Testis (tissue), 2 donors: Measurements from ENCODE around the gene GNL1.

Source experiments
- POLR2A ChIP-seq: fragments of 450-650 bp; IDR thresholded peaks from one replicate; pipeline ENCODE4 v1.6.1; 2017; ENCODE audit warnings: antibody characterized with exemption, mild to moderate bottlenecking, moderate library complexity
- TF ChIP-seq, protein P1 (sequence below), 3 experiments: fragments of 450-650 bp in 2 of 3; fragments of 200-600 bp in 1 of 3; sonication (generic) in 1 of 3; IDR thresholded peaks; one replicate each; pipeline ENCODE4 v1.5.1; 2016 to 2019; ENCODE audit warnings: antibody characterized with exemption in 3 of 3, mild to moderate bottlenecking in 2 of 3, moderate library complexity in 1 of 3

- TF ChIP-seq, protein P1, sequence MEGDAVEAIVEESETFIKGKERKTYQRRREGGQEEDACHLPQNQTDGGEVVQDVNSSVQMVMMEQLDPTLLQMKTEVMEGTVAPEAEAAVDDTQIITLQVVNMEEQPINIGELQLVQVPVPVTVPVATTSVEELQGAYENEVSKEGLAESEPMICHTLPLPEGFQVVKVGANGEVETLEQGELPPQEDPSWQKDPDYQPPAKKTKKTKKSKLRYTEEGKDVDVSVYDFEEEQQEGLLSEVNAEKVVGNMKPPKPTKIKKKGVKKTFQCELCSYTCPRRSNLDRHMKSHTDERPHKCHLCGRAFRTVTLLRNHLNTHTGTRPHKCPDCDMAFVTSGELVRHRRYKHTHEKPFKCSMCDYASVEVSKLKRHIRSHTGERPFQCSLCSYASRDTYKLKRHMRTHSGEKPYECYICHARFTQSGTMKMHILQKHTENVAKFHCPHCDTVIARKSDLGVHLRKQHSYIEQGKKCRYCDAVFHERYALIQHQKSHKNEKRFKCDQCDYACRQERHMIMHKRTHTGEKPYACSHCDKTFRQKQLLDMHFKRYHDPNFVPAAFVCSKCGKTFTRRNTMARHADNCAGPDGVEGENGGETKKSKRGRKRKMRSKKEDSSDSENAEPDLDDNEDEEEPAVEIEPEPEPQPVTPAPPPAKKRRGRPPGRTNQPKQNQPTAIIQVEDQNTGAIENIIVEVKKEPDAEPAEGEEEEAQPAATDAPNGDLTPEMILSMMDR (IDR thresholded peaks at IDR 0.05), result no peak
- no peak for TF ChIP-seq POLR2A
Observed at GRCh38 chr6:30557683-30557981, 1.3 kb upstream of the GNL1 start.
